Measurements from ENCODE around the gene DST. TPM values are rescaled to one million over a fixed set of nuclear protein-coding genes. Genes with fewer than 3 reads are reported as not detected.

Gene DST
- total and polyA plus RNA-seq, 4 donors: 325 to 525 (median 420) TPM

GRCh38 chr6:56444855-56445254 lies 197.8 kb downstream of the DST start:
- no peak overlapping the region for H3K27ac ChIP-seq (ENCODE audit: low read depth, low read length)
- no CpG with 5 or more reads among the region's 2 CpGs for WGBS (ENCODE audit: insufficient coverage)
- H3K9me3 ChIP-seq (ENCODE audit: control insufficient read depth, insufficient read depth, low read length): no peaks in the 10 kb centered on the region
- H3K36me3 ChIP-seq (ENCODE audit: control insufficient read depth, insufficient read depth, low read length): no peaks in the 10 kb centered on the region
- DNase-seq (ENCODE audit: low read depth in 4 of 6, low spot score in 6 of 6): no peak
- H3K4me3 ChIP-seq (ENCODE audit: low read depth, low read length): no peak overlapping the region
- no peaks in the 10 kb centered on the region for H3K4me1 ChIP-seq (ENCODE audit: control insufficient read depth, insufficient read depth, low read length)
- H3K27me3 ChIP-seq (ENCODE audit: control insufficient read depth, insufficient read depth, low read length): no peaks in the 10 kb centered on the region

- no peaks in the 10 kb centered on the region for H3K9me3 ChIP-seq (ENCODE audit: control insufficient read depth, insufficient read depth, low read length)
- H3K27ac ChIP-seq (ENCODE audit: low read depth, low read length): no peak overlapping the region
- no peaks in the 10 kb centered on the region for H3K4me1 ChIP-seq (ENCODE audit: control insufficient read depth, insufficient read depth, low read length)
- 97% methylated on average over 2 of the region's 4 CpGs for WGBS (ENCODE audit: insufficient coverage)
- no peak for DNase-seq (ENCODE audit: low read depth in 4 of 6, low spot score in 6 of 6)
- H3K4me3 ChIP-seq (ENCODE audit: low read depth, low read length): no peak overlapping the region
- H3K36me3 ChIP-seq (ENCODE audit: control insufficient read depth, insufficient read depth, low read length): no peaks in the 10 kb centered on the region
- no peaks in the 10 kb centered on the region for H3K27me3 ChIP-seq (ENCODE audit: control insufficient read depth, insufficient read depth, low read length)
These were observed 202.1 kb downstream of the DST start for GRCh38 chr6:56440551-56440981.

- 100% methylated on average over 1 of the region's 5 CpGs for WGBS (ENCODE audit: insufficient coverage)
- no peak for DNase-seq (ENCODE audit: low read depth in 4 of 6, low spot score in 6 of 6)
These were observed 205.4 kb downstream of the DST start for GRCh38 chr6:56437171-56437900.

GRCh38 chr6:56435754-56436153 lies 206.9 kb downstream of the DST start:
- 82% methylated on average over 3 of the region's 4 CpGs for WGBS (ENCODE audit: insufficient coverage)
- no peak overlapping the region for H3K27ac ChIP-seq (ENCODE audit: low read depth, low read length)
- no peaks in the 10 kb centered on the region for H3K4me1 ChIP-seq (ENCODE audit: control insufficient read depth, insufficient read depth, low read length)
- no peak overlapping the region for H3K4me3 ChIP-seq (ENCODE audit: low read depth, low read length)
- H3K36me3 ChIP-seq (ENCODE audit: control insufficient read depth, insufficient read depth, low read length): no peaks in the 10 kb centered on the region
- H3K27me3 ChIP-seq (ENCODE audit: control insufficient read depth, insufficient read depth, low read length): no peaks in the 10 kb centered on the region
- H3K9me3 ChIP-seq (ENCODE audit: control insufficient read depth, insufficient read depth, low read length): peaks cover 5% of the 10 kb centered on the region
- DNase-seq (ENCODE audit: low read depth in 4 of 6, low spot score in 6 of 6): no peak

More at GRCh38 chr6:56437171-56437900, 205.4 kb downstream of the DST start:
- Histone ChIP-seq H3K36me3 (ENCODE audit: control insufficient read depth, insufficient read depth, low read length) (no peaks in the 10 kb centered on the region), H3K4me1 (ENCODE audit: control insufficient read depth, insufficient read depth, low read length) (no peaks in the 10 kb centered on the region), H3K27ac (ENCODE audit: low read depth, low read length) (no peak overlapping the region), H3K9me3 (ENCODE audit: control insufficient read depth, insufficient read depth, low read length) (no peaks in the 10 kb centered on the region), H3K27me3 (ENCODE audit: control insufficient read depth, insufficient read depth, low read length) (no peaks in the 10 kb centered on the region), H3K4me3 (ENCODE audit: low read depth, low read length) (no peak overlapping the region)

GRCh38 chr6:56435326-56435725 lies 207.4 kb downstream of the DST start:
- no peaks in the 10 kb centered on the region for H3K27me3 ChIP-seq (ENCODE audit: control insufficient read depth, insufficient read depth, low read length)
- no peak overlapping the region for H3K4me3 ChIP-seq (ENCODE audit: low read depth, low read length)
- no CpG with 5 or more reads among the region's 2 CpGs for WGBS (ENCODE audit: insufficient coverage)
- H3K9me3 ChIP-seq (ENCODE audit: control insufficient read depth, insufficient read depth, low read length): peaks cover 5% of the 10 kb centered on the region
- no peak overlapping the region for H3K27ac ChIP-seq (ENCODE audit: low read depth, low read length)
- no peaks in the 10 kb centered on the region for H3K36me3 ChIP-seq (ENCODE audit: control insufficient read depth, insufficient read depth, low read length)
- H3K4me1 ChIP-seq (ENCODE audit: control insufficient read depth, insufficient read depth, low read length): no peaks in the 10 kb centered on the region
- DNase-seq (ENCODE audit: low read depth in 4 of 6, low spot score in 6 of 6): no peak

GRCh38 chr6:56434606-56435005 lies 208.1 kb downstream of the DST start:
- Histone ChIP-seq H3K36me3 (ENCODE audit: control insufficient read depth, insufficient read depth, low read length) (no peaks in the 10 kb centered on the region), H3K9me3 (ENCODE audit: control insufficient read depth, insufficient read depth, low read length) (peaks cover 5% of the 10 kb centered on the region), H3K27ac (ENCODE audit: low read depth, low read length) (no peak overlapping the region), H3K27me3 (ENCODE audit: control insufficient read depth, insufficient read depth, low read length) (no peaks in the 10 kb centered on the region), H3K4me3 (ENCODE audit: low read depth, low read length) (no peak overlapping the region), H3K4me1 (ENCODE audit: control insufficient read depth, insufficient read depth, low read length) (no peaks in the 10 kb centered on the region)
- no peak for DNase-seq (ENCODE audit: low read depth in 4 of 6, low spot score in 6 of 6)
- WGBS (ENCODE audit: insufficient coverage): no CpG with 5 or more reads among the region's 2 CpGs

- Histone ChIP-seq H3K4me1 (ENCODE audit: control insufficient read depth, insufficient read depth, low read length) (no peaks in the 10 kb centered on the region), H3K27me3 (ENCODE audit: control insufficient read depth, insufficient read depth, low read length) (no peaks in the 10 kb centered on the region), H3K36me3 (ENCODE audit: control insufficient read depth, insufficient read depth, low read length) (no peaks in the 10 kb centered on the region), H3K9me3 (ENCODE audit: control insufficient read depth, insufficient read depth, low read length) (peaks cover 5% of the 10 kb centered on the region), H3K4me3 (ENCODE audit: low read depth, low read length) (no peak overlapping the region), H3K27ac (ENCODE audit: low read depth, low read length) (no peak overlapping the region)
- 77% methylated on average over 19 of the region's 36 CpGs for WGBS (ENCODE audit: insufficient coverage)
- DNase-seq (ENCODE audit: low read depth in 4 of 6, low spot score in 6 of 6): no peak
These were observed 209.6 kb downstream of the DST start for GRCh38 chr6:56433119-56433518.

- Histone ChIP-seq H3K4me3 (ENCODE audit: low read depth, low read length) (no peak overlapping the region), H3K27ac (ENCODE audit: low read depth, low read length) (no peak overlapping the region), H3K36me3 (ENCODE audit: control insufficient read depth, insufficient read depth, low read length) (no peaks in the 10 kb centered on the region), H3K27me3 (ENCODE audit: control insufficient read depth, insufficient read depth, low read length) (no peaks in the 10 kb centered on the region), H3K9me3 (ENCODE audit: control insufficient read depth, insufficient read depth, low read length) (peaks cover 5% of the 10 kb centered on the region), H3K4me1 (ENCODE audit: control insufficient read depth, insufficient read depth, low read length) (no peaks in the 10 kb centered on the region)
- DNase-seq (ENCODE audit: low read depth in 4 of 6, low spot score in 6 of 6): no peak
- 97% methylated on average over 24 of the region's 24 CpGs for WGBS (ENCODE audit: insufficient coverage)
These were observed 210.5 kb downstream of the DST start for GRCh38 chr6:56432194-56432593.

- 93% methylated on average over 29 of the region's 34 CpGs for WGBS (ENCODE audit: insufficient coverage)
- H3K36me3 ChIP-seq (ENCODE audit: control insufficient read depth, insufficient read depth, low read length): no peaks in the 10 kb centered on the region
These were observed 211.8 kb downstream of the DST start for GRCh38 chr6:56430629-56431600.

More at GRCh38 chr6:56430629-56431600, 211.8 kb downstream of the DST start:
- Histone ChIP-seq H3K4me1 (ENCODE audit: control insufficient read depth, insufficient read depth, low read length) (no peaks in the 10 kb centered on the region), H3K27me3 (ENCODE audit: control insufficient read depth, insufficient read depth, low read length) (no peaks in the 10 kb centered on the region), H3K4me3 (ENCODE audit: low read depth, low read length) (no peak overlapping the region), H3K27ac (ENCODE audit: low read depth, low read length) (no peak overlapping the region), H3K9me3 (ENCODE audit: control insufficient read depth, insufficient read depth, low read length) (peaks cover 5% of the 10 kb centered on the region)
- no peak for DNase-seq (ENCODE audit: low read depth in 4 of 6, low spot score in 6 of 6)

Measured in spinal cord (tissue), 10 donors.